Upper lobe of right lung (tissue), 1 donor: Measurements from ENCODE around the gene IL1RN. TPM values are rescaled to one million over a fixed set of nuclear protein-coding genes. Genes with fewer than 3 reads are reported as not detected.

Experiments
- ATAC-seq: fragments of 200-7000 bp; cut with Tn5 transposase; one replicate; pipeline ENCODE4 v1.9.1; 2020; ENCODE audit warnings: mild to moderate bottlenecking, moderate library complexity
- DNase-seq: peaks from one replicate; pipeline ENCODE4 v3.0.0-alpha.2; 2020
- H3K27ac ChIP-seq: fragments of 200-600 bp; one replicate; pipeline ENCODE4 v1.8.0; 2022
- H3K27me3 ChIP-seq: fragments of 200-600 bp; one replicate; pipeline ENCODE4 v1.8.0; 2022; ENCODE audit warnings: mild to moderate bottlenecking
- H3K36me3 ChIP-seq: fragments of 200-600 bp; one replicate; pipeline ENCODE4 v1.8.0; 2022
- H3K4me1 ChIP-seq: fragments of 200-600 bp; one replicate; pipeline ENCODE4 v1.8.0; 2022
- H3K4me3 ChIP-seq: fragments of 200-600 bp; one replicate; pipeline ENCODE4 v1.8.0; 2022; ENCODE audit warnings: mild to moderate bottlenecking
- H3K9me3 ChIP-seq: fragments of 200-600 bp; one replicate; pipeline ENCODE4 v1.8.0; 2022
- CTCF ChIP-seq: fragments of 200-600 bp; IDR thresholded peaks from one replicate; pipeline ENCODE4 v1.8.0; 2022; ENCODE audit warnings: antibody characterized with exemption
- intact Hi-C: fragments of 100-400 bp; cut with DNase I; formaldehyde crosslinking; loops from one replicate; pipeline ENCODE4 v1.11.0; 2022
- total RNA-seq: library from RNA; stranded (reverse); fragmentation: NEBNext Ultra II Directional; extraction: Animal tissue kit (Norgen Biotek cat#: 25700); gene quantifications from one replicate; pipeline ENCODE4 v1.2.1, GENCODE V29; 2021
- donor health status: DM: no; HTN: yes; CAD: no; lungs with severe emphysema.

Gene IL1RN
- total RNA-seq, 1 donor from 2014 or later = 41.7 TPM

- no peak overlapping the region for H3K4me3 ChIP-seq
- H3K36me3 ChIP-seq = no peaks in the 10 kb centered on the region
- ATAC-seq (no peak), DNase-seq (no peak)
- intact Hi-C loops = no loop called here
- peaks cover 29% of the 10 kb centered on the region for H3K4me1 ChIP-seq
- H3K27me3 ChIP-seq = no peaks in the 10 kb centered on the region
- TF ChIP-seq CTCF = no peak
- no peak overlapping the region for H3K27ac ChIP-seq
- no peaks in the 10 kb centered on the region for H3K9me3 ChIP-seq
Measured at GRCh38 chr2:113171334-113172075, 44.1 kb downstream of the IL1RN start.

GRCh38 chr2:113172721-113173541 is 45.5 kb downstream of the IL1RN start:
- no peaks in the 10 kb centered on the region for H3K9me3 ChIP-seq
- H3K4me3 ChIP-seq = no peak overlapping the region
- H3K27me3 ChIP-seq = no peaks in the 10 kb centered on the region
- DNase-seq (no peak), ATAC-seq (no peak)
- no peak for TF ChIP-seq CTCF
- intact Hi-C loops = no loop called here
- H3K27ac ChIP-seq = peak overlapping the region; percentile 73
- H3K36me3 ChIP-seq = no peaks in the 10 kb centered on the region
- H3K4me1 ChIP-seq = peaks cover 19% of the 10 kb centered on the region

- ATAC-seq = peak; percentile 90
- Histone ChIP-seq H3K4me3 (peak within 1 kb of the TSS; percentile 43), H3K36me3 (no peaks in the 10 kb centered on the region), H3K27me3 (no peaks in the 10 kb centered on the region), H3K9me3 (no peaks in the 10 kb centered on the region), H3K4me1 (peaks cover 19% of the 10 kb centered on the region), H3K27ac (peak within 1 kb of the TSS; percentile 73)
- peak; percentile 88 for DNase-seq
- no peak for TF ChIP-seq CTCF
- intact Hi-C loops = no loop called here
Measured at GRCh38 chr2:113173542-113174375, 46.4 kb downstream of the IL1RN start, which contains the start of gene PSD4. Gene PSD4, plus strand, starts transcription at chr2:113173971. Its CDS starts 8,486 bp downstream, at chr2:113182457.

- DNase-seq (no peak), ATAC-seq (no peak)
- no peaks in the 10 kb centered on the region for H3K27me3 ChIP-seq
- peaks cover 19% of the 10 kb centered on the region for H3K4me1 ChIP-seq
- peak overlapping the region; percentile 43 for H3K4me3 ChIP-seq
- no peaks in the 10 kb centered on the region for H3K36me3 ChIP-seq
- H3K27ac ChIP-seq = peak overlapping the region; percentile 73
- no peak for TF ChIP-seq CTCF
- intact Hi-C loops = no loop called here
- H3K9me3 ChIP-seq = no peaks in the 10 kb centered on the region
Measured at GRCh38 chr2:113174376-113174750, 47.0 kb downstream of the IL1RN start.

- H3K27me3 ChIP-seq = no peaks in the 10 kb centered on the region
- peaks cover 21% of the 10 kb centered on the region for H3K4me1 ChIP-seq
- no peak for TF ChIP-seq CTCF
- peak overlapping the region; percentile 43 for H3K4me3 ChIP-seq
- no peaks in the 10 kb centered on the region for H3K9me3 ChIP-seq
- peak; percentile 41 for ATAC-seq
- H3K36me3 ChIP-seq = no peaks in the 10 kb centered on the region
- no peak for DNase-seq
- intact Hi-C loops = no loop called here
- H3K27ac ChIP-seq = peak overlapping the region; percentile 73
Measured at GRCh38 chr2:113175042-113175628, 47.7 kb downstream of the IL1RN start.
